GM23338 (cell line): Measurements from ENCODE around the gene ABCB8. TPM values are rescaled to one million over a fixed set of nuclear protein-coding genes. Genes with fewer than 3 reads are reported as not detected.

Experiments
- ATAC-seq: fragments of 200-7000 bp; cut with Tn5 transposase; 3 replicates; pipeline ENCODE4 v1.9.1; 2020
- DNase-seq: peaks from one replicate; pipeline ENCODE4 v3.0.0-alpha.2; 2015; ENCODE audit warnings: low spot score
- H2AFZ ChIP-seq: fragments of 200-600 bp; sonication (generic); 2 replicates; pipeline ENCODE4 v1.8.0; 2016; ENCODE audit warnings: antibody characterized with exemption, mild to moderate bottlenecking, moderate library complexity
- H3F3A ChIP-seq: fragments of 200-600 bp; sonication (generic); replicated peaks from 2 replicates; pipeline ENCODE4 v1.8.0; 2017; ENCODE audit warnings: antibody characterized with exemption, mixed run types, low read depth
- H3K27ac ChIP-seq: fragments of 200-600 bp; sonication (generic); 2 replicates; pipeline ENCODE4 v1.6.1; 2016; ENCODE audit warnings: low read depth
- H3K27me3 ChIP-seq: fragments of 200-600 bp; sonication (generic); 2 replicates; pipeline ENCODE4 v1.8.0; 2016; ENCODE audit warnings: mild to moderate bottlenecking, mixed run types, moderate library complexity; ENCODE audit not compliant: insufficient read depth
- H3K36me3 ChIP-seq: fragments of 200-600 bp; sonication (generic); 2 replicates; pipeline ENCODE4 v1.8.0; 2016; ENCODE audit warnings: mild to moderate bottlenecking; ENCODE audit not compliant: insufficient read depth
- H3K4me1 ChIP-seq: fragments of 200-600 bp; sonication (generic); 2 replicates; pipeline ENCODE4 v1.8.0; 2016; ENCODE audit warnings: mild to moderate bottlenecking, moderate library complexity; ENCODE audit not compliant: insufficient read depth
- H3K4me2 ChIP-seq: fragments of 200-600 bp; sonication (generic); 2 replicates; pipeline ENCODE4 v1.7.1; 2017; ENCODE audit warnings: mixed run types
- H3K4me3 ChIP-seq: fragments of 200-600 bp; sonication (generic); 2 replicates; pipeline ENCODE4 v1.6.1; 2016; ENCODE audit warnings: mixed run types
- H3K79me2 ChIP-seq: fragments of 200-600 bp; sonication (generic); replicated peaks from 2 replicates; pipeline ENCODE4 v1.8.0; 2017; ENCODE audit warnings: mild to moderate bottlenecking; ENCODE audit not compliant: insufficient read depth
- H3K9me2 ChIP-seq: fragments of 200-600 bp; sonication (generic); 2 replicates; pipeline ENCODE4 v1.8.0; 2017; ENCODE audit not compliant: insufficient read depth
- H4K20me1 ChIP-seq: fragments of 200-600 bp; sonication (generic); replicated peaks from 2 replicates; pipeline ENCODE4 v1.8.0; 2017; ENCODE audit warnings: mild to moderate bottlenecking; ENCODE audit not compliant: insufficient read depth
- H3K27ac Mint-ChIP-seq: 2 replicates; pipeline ENCODE4 v1.8.0; 2020; ENCODE audit warnings: inconsistent platforms, mild to moderate bottlenecking, moderate library complexity, mixed read lengths
- H3K27me3 Mint-ChIP-seq: 3 replicates; pipeline ENCODE4 v1.8.0; 2022; ENCODE audit warnings: low read depth, mild to moderate bottlenecking, moderate library complexity, mixed read lengths, inconsistent platforms; ENCODE audit not compliant: insufficient read depth, poor library complexity
- H3K36me3 Mint-ChIP-seq: 3 replicates; pipeline ENCODE4 v1.8.0; 2021; ENCODE audit warnings: low read depth, mild to moderate bottlenecking, inconsistent platforms, moderate library complexity, mixed read lengths
- H3K4me1 Mint-ChIP-seq: 3 replicates; pipeline ENCODE4 v1.8.0; 2020; ENCODE audit warnings: mild to moderate bottlenecking, inconsistent platforms, mixed read lengths
- H3K4me3 Mint-ChIP-seq: 3 replicates; pipeline ENCODE4 v1.8.0; 2021; ENCODE audit warnings: moderate library complexity, mild to moderate bottlenecking, inconsistent platforms, mixed read lengths
- H3K9me3 Mint-ChIP-seq: 3 replicates; pipeline ENCODE4 v1.8.0; 2020; ENCODE audit warnings: moderate library complexity, mild to moderate bottlenecking, inconsistent platforms, mixed read lengths
- CREB1 ChIP-seq: fragments of 250-450 bp; sonication (Bioruptor Pico); IDR thresholded peaks from 2 replicates; pipeline ENCODE4 v1.5.0; 2020; ENCODE audit warnings: low read depth, mild to moderate bottlenecking, moderate library complexity
- CTCF ChIP-seq, 2 experiments: fragments of 200-600 bp in 1 of 2; sonication (generic) in 1 of 2; conservative IDR thresholded peaks; 2 replicates each; pipeline versions ENCODE4 v1.5.1 to v1.6.1; 2016 to 2017; ENCODE audit warnings: antibody characterized with exemption in 2 of 2, low read depth in 2 of 2, mild to moderate bottlenecking in 2 of 2, moderate library complexity in 1 of 2
- ETS1 ChIP-seq: IDR thresholded peaks from 2 replicates; pipeline ENCODE4 v1.6.1; 2016; ENCODE audit warnings: antibody characterized with exemption
- EZH2 ChIP-seq: fragments of 200-600 bp; sonication (generic); IDR thresholded peaks from one replicate; pipeline ENCODE4 v1.8.0; 2017; ENCODE audit warnings: antibody characterized with exemption, mild to moderate bottlenecking, low read depth; ENCODE audit not compliant: unreplicated experiment
- JUNB ChIP-seq: IDR thresholded peaks from one replicate; pipeline ENCODE4 v1.6.1; 2016; ENCODE audit warnings: antibody characterized with exemption; ENCODE audit not compliant: unreplicated experiment
- NANOG ChIP-seq: IDR thresholded peaks from 2 replicates; pipeline ENCODE4 v1.6.1; 2016; ENCODE audit warnings: antibody characterized with exemption, borderline replicate concordance
- POLR2AphosphoS5 ChIP-seq: IDR thresholded peaks from 2 replicates; pipeline ENCODE4 v1.6.1; 2016; ENCODE audit warnings: antibody characterized with exemption, low read depth
- REST ChIP-seq: IDR thresholded peaks from one replicate; pipeline ENCODE4 v1.6.1; 2018; ENCODE audit warnings: antibody characterized with exemption; ENCODE audit not compliant: unreplicated experiment
- ZNF462 ChIP-seq: fragments of 250-450 bp; sonication (Bioruptor Pico); IDR thresholded peaks from 2 replicates; pipeline ENCODE4 v1.5.0; 2020; ENCODE audit warnings: mild to moderate bottlenecking, moderate library complexity
- polyA plus RNA-seq: library from polyadenylated mRNA; unstranded; fragments of >200 nt; fragmentation: Nextera tagmentation; extraction: Ambion mirVana; gene quantifications from 2 replicates; pipeline ENCODE4 v1.2.1, GENCODE V29; 2016
- total RNA-seq: library from RNA; depleted of rRNA; stranded (reverse); fragments of >200 nt; shearing (Covaris generic); gene quantifications from 2 replicates; pipeline ENCODE4 v1.2.3, GENCODE V29; 2014

ABCB8 gene
- total and polyA plus RNA-seq, 2 experiments from 2014 or later = 11.4 to 27.1 TPM

GRCh38 chr7:151075662-151075971 lies 47.4 kb downstream of the ABCB8 start:
- H3K9me2 ChIP-seq = no peaks in the 10 kb centered on the region
- H2AFZ ChIP-seq = no peak overlapping the region
- Mint-ChIP-seq H3K4me1 (peaks cover 29% of the 10 kb centered on the region), H3K27me3 (peaks cover 26% of the 10 kb centered on the region), H3K9me3 (peaks cover 2% of the 10 kb centered on the region; the same call in 1 of the 3 replicates), H3K36me3 (peaks cover 43% of the 10 kb centered on the region), H3K4me3 (no peak overlapping the region; the same call in 2 of the 3 replicates), H3K27ac (no peak overlapping the region; the same call in 1 of the 2 replicates)
- H3F3A ChIP-seq = 0 out of 2 replicates have a peak, but pooled peaks cover 15% of the 10 kb centered on the region
- H3K4me3 ChIP-seq = no peak overlapping the region
- H3K27me3 ChIP-seq = no peaks in the 10 kb centered on the region
- no peak for DNase-seq
- no peak overlapping the region for H3K27ac ChIP-seq
- no peak overlapping the region for H3K4me2 ChIP-seq
- H3K79me2 ChIP-seq = peaks cover 6% of the 10 kb centered on the region; the same call in 1 of the 2 replicates
- ATAC-seq = no peak
- H4K20me1 ChIP-seq = peaks cover 12% of the 10 kb centered on the region
- H3K4me1 ChIP-seq = peaks cover 25% of the 10 kb centered on the region
- TF ChIP-seq EZH2 = no peak
- H3K36me3 ChIP-seq = peaks cover 5% of the 10 kb centered on the region; the same call in 1 of the 2 replicates

- H3K9me3 Mint-ChIP-seq = peaks cover 2% of the 10 kb centered on the region; the same call in 1 of the 3 replicates
- no peak for TF ChIP-seq NANOG
- no peak for TF ChIP-seq CREB1 (CRISPR knock-in tag)
- no peak for TF ChIP-seq JUNB
- no peak; the same call in 1 of the 2 replicates for TF ChIP-seq POLR2AphosphoS5
- no peak for TF ChIP-seq REST
- TF ChIP-seq CTCF (conservative IDR thresholded peaks at IDR 0.05; ENCODE audit: low read depth in 2 of 2) = no peak
- no peak for TF ChIP-seq ZNF462 (CRISPR knock-in tag)
- TF ChIP-seq ETS1 = no peak
These were observed 47.8 kb downstream of the ABCB8 start for GRCh38 chr7:151075978-151076426.

More at GRCh38 chr7:151075978-151076426, 47.8 kb downstream of the ABCB8 start:
- peaks cover 25% of the 10 kb centered on the region for H3K4me1 ChIP-seq
- Mint-ChIP-seq H3K36me3 (peaks cover 39% of the 10 kb centered on the region), H3K4me1 (peaks cover 29% of the 10 kb centered on the region), H3K4me3 (no peak overlapping the region; the same call in 2 of the 3 replicates), H3K27ac (no peak overlapping the region; the same call in 1 of the 2 replicates), H3K27me3 (peaks cover 22% of the 10 kb centered on the region)
- H4K20me1 ChIP-seq = peaks cover 12% of the 10 kb centered on the region
- no peak overlapping the region for H3K27ac ChIP-seq
- peaks cover 6% of the 10 kb centered on the region; the same call in 1 of the 2 replicates for H3K79me2 ChIP-seq
- no peak for DNase-seq
- no peak overlapping the region for H3K4me3 ChIP-seq
- H3K9me2 ChIP-seq = no peaks in the 10 kb centered on the region
- no peak for ATAC-seq
- peaks cover 5% of the 10 kb centered on the region; the same call in 1 of the 2 replicates for H3K36me3 ChIP-seq
- no peak overlapping the region; the same call in 1 of the 2 replicates for H3K4me2 ChIP-seq
- H3F3A ChIP-seq = 0 out of 2 replicates have a peak, but pooled peaks cover 15% of the 10 kb centered on the region
- H2AFZ ChIP-seq = no peak overlapping the region
- no peaks in the 10 kb centered on the region for H3K27me3 ChIP-seq
